Skeletal muscle satellite cell (primary cell): Measurements from ENCODE around the gene RPA3.

Experiments
- H3K27me3 ChIP-seq: 2 replicates; pipeline ENCODE4 v1.7.0; 2013; ENCODE audit warnings: low read length; ENCODE audit not compliant: control insufficient read depth, insufficient read depth
- H3K36me3 ChIP-seq: 2 replicates; pipeline ENCODE4 v1.7.0; 2013; ENCODE audit warnings: mild to moderate bottlenecking, control low read depth, low read length; ENCODE audit not compliant: insufficient read depth
- H3K4me1 ChIP-seq: 2 replicates; pipeline ENCODE4 v1.7.0; 2013; ENCODE audit warnings: low read length; ENCODE audit not compliant: control insufficient read depth, insufficient read depth
- H3K4me2 ChIP-seq: 2 replicates; pipeline ENCODE4 v1.7.0; 2013; ENCODE audit warnings: mild to moderate bottlenecking, low read length
- H3K4me3 ChIP-seq: 2 replicates; pipeline ENCODE4 v1.7.0; 2013; ENCODE audit warnings: low read length
- H3K9ac ChIP-seq: 2 replicates; pipeline ENCODE4 v1.7.0; 2013; ENCODE audit warnings: mild to moderate bottlenecking, low read depth, low read length, moderate library complexity
- H3K9me3 ChIP-seq: replicated peaks from 2 replicates; pipeline ENCODE4 v1.7.0; 2013; ENCODE audit warnings: mild to moderate bottlenecking, control low read depth, low read length

Gene RPA3

DNA sequence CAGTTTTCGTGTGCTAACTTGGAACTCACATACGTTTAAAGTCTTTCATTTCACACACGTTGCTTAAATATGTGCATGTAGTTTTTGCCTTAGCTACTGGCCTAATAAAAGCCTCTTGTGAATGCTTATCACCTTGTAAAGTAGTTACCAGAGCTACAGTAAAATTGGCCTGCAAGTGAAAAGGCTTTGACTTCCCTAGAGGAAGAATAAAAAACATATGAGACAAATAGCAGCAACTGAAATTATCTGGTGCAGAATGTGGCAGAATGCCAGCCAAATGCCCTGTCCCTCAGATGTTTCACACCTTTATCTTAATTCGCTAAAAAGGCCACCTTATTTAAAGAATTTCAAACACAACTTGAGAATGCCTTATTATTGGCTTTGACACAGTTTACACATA is 28.1 kb upstream of the RPA3 start:
- Histone ChIP-seq H3K9me3 (no peaks in the 10 kb centered on the region), H3K36me3 (no peaks in the 10 kb centered on the region), H3K4me2 (no peak overlapping the region), H3K27me3 (no peaks in the 10 kb centered on the region), H3K4me3 (no peak overlapping the region), H3K4me1 (no peaks in the 10 kb centered on the region), H3K9ac (no peak overlapping the region)

DNA sequence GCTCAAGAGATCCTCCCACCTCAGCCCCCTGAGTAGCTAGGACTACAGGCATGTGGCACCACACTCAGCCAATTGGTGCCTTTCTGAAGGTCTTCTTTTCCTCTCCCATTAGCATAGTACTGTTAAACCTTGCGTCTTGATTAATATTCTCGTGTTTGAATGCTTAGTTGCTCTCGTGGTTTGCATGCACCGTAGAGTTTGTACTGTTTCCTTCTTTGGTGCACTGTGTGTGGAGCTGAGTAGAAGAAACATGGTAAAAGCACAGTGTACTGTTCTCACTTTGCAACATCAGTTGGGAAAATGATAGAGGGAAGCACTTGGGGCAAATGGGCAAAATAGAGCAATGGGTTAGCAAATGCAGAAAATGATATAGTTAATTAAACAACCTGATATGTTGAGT is 27.6 kb upstream of the RPA3 start:
- H3K4me3 ChIP-seq = no peak overlapping the region
- no peaks in the 10 kb centered on the region for H3K27me3 ChIP-seq
- H3K36me3 ChIP-seq = no peaks in the 10 kb centered on the region
- no peak overlapping the region for H3K4me2 ChIP-seq
- no peaks in the 10 kb centered on the region for H3K4me1 ChIP-seq
- no peak overlapping the region for H3K9ac ChIP-seq
- H3K9me3 ChIP-seq = no peaks in the 10 kb centered on the region

DNA sequence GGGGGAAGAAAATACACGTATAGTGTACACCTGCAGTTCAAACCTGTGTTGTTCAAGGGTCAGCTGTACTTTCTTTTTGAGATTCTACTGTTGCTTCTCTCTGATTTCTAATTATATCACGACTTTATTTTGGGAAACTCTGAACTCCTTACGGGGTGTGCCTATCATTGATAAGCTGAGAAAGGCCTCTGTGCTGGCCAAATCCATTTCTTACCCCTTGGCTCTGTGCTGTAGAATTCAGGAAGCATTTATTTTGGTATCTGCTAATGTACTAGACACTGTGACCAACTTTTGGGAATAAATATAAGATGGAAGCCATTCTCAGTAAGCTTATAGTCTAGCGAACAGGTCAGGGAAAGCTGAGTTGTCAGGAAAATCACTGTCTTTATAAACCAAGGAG is 26.9 kb upstream of the RPA3 start:
- no peaks in the 10 kb centered on the region for H3K4me1 ChIP-seq
- H3K36me3 ChIP-seq = no peaks in the 10 kb centered on the region
- H3K4me2 ChIP-seq = no peak overlapping the region
- H3K9me3 ChIP-seq = no peaks in the 10 kb centered on the region
- no peaks in the 10 kb centered on the region for H3K27me3 ChIP-seq
- H3K4me3 ChIP-seq = no peak overlapping the region
- no peak overlapping the region for H3K9ac ChIP-seq

DNA sequence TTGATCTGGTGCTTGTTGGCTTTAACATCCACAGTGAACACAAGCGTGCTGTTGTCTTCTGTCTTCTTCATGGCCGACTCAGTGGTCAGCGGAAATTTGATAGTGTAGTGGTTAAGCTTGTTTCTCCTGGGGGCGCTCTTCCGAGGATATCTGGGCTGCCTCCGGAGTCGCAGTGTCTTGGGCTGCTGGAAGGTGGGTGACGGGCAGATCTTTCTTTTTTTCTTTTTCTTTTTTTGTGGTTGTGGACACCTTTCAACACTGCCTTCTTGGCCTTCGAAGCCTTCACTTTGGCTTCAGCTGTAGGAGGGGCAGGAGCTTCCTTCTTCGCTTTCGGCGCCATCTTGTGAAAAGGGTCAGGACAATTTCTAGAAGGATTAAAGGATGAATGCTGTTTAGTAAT is 23.8 kb upstream of the RPA3 start:
- Histone ChIP-seq H3K4me1 (no peaks in the 10 kb centered on the region), H3K9ac (no peak overlapping the region), H3K4me3 (no peak overlapping the region), H3K9me3 (no peaks in the 10 kb centered on the region), H3K36me3 (no peaks in the 10 kb centered on the region), H3K4me2 (no peak overlapping the region), H3K27me3 (no peaks in the 10 kb centered on the region)

DNA sequence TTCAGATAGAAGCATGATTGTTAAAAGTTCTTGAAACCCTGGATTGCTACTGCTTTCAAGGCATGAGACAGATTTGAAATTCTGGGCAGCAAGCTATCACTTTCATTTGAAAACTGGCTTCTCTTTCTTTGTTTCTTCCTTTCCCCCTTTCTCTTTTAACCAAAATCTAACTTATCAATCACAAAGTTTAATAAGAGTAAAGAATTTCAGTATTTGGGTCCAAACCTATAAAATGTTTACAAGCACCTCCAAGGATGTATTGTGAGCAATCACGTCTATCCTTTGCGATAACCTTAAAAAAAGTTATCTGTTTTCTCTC is 21.6 kb upstream of the RPA3 start:
- no peak overlapping the region for H3K9ac ChIP-seq
- H3K4me3 ChIP-seq = no peak overlapping the region
- H3K36me3 ChIP-seq = no peaks in the 10 kb centered on the region
- H3K4me2 ChIP-seq = no peak overlapping the region
- no peaks in the 10 kb centered on the region for H3K27me3 ChIP-seq
- H3K4me1 ChIP-seq = no peaks in the 10 kb centered on the region
- no peaks in the 10 kb centered on the region for H3K9me3 ChIP-seq

DNA sequence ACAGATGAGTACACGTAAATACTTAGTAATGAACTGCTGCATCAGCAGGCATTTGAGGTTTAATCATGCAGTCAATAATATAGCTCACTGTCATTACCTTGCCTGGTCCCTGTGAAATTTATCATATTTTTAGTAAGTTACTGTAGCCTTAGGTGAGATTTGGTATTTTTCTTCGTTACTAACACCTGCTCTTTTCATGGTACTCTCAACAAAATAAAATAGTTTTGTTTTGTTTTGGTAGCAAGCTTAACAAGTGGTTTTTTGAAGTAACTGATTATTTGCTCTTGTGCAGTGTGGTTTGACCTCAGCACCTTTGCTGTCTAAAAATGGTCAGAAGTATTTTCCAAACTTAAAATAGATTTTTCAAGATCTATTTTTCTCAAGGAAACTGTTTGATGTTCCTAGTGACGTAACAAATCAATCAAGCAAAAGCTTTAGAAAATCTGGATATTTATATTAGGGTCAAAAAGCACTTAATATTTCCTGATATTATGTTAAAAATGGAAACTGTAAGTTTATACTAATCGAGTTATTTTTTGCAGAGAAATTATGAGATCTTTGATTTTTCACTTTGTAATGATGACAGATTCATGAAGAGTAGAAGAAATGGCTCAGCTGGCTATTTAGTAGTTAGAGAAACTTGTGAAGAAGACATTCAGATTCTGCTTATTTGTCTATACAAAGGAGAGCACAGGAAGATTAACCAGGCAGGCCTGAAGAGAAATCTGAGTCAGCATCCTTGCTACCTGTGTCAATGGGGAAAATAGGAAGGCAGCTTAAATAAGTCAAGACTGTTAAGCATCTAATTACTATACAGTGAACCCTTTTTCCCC is 21.0 kb upstream of the RPA3 start:
- H3K9me3 ChIP-seq = no peaks in the 10 kb centered on the region
- no peaks in the 10 kb centered on the region for H3K36me3 ChIP-seq
- no peak overlapping the region for H3K4me2 ChIP-seq
- no peak overlapping the region for H3K9ac ChIP-seq
- no peaks in the 10 kb centered on the region for H3K4me1 ChIP-seq
- H3K4me3 ChIP-seq = no peak overlapping the region
- H3K27me3 ChIP-seq = no peaks in the 10 kb centered on the region

DNA sequence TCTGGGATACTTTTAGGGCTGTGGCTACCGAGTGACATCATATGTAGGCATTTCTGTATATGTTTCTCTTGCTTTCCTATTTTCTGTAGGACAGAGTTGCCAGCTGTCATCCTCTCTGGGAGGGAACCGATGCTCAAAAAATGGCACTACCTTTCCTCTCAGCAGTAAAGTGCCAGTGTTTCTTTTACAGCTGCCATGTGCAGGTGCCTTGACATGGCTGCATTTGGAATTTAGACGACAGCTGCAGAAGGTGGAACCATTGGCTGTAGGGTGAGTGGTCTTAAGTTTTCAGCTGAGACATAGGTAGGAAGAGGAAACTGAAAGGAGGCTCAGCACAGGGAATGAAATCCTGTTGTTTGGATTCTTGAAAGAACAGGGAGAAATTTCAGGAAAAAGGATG is 20.2 kb upstream of the RPA3 start:
- no peak overlapping the region for H3K9ac ChIP-seq

DNA sequence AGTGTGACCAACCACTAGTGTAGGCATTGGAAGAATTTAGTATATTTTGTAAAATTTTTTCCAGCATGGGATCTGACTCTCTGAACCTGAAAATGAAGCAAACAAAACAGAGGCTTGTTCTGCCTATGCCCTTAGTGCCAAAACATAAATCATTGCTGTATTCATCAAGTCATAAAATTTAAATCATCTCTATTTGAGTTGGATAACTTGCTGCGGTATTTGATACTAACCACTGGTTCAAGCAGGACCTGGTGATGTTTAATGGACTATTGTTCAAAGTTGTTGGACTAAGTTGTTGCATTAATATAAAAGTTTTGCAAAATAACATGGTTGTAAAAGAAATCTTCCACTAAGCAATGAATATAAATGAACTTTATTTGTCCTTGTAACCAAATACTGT is 19.8 kb upstream of the RPA3 start:
- no peak overlapping the region for H3K4me3 ChIP-seq
- H3K4me2 ChIP-seq = no peak overlapping the region
- H3K27me3 ChIP-seq = no peaks in the 10 kb centered on the region
- H3K36me3 ChIP-seq = no peaks in the 10 kb centered on the region
- no peaks in the 10 kb centered on the region for H3K9me3 ChIP-seq
- peaks cover 9% of the 10 kb centered on the region for H3K4me1 ChIP-seq
- no peak overlapping the region for H3K9ac ChIP-seq

More for the DNA sequence above, 20.2 kb upstream of the RPA3 start:
- Histone ChIP-seq H3K4me3 (no peak overlapping the region), H3K4me2 (no peak overlapping the region), H3K9me3 (no peaks in the 10 kb centered on the region), H3K27me3 (no peaks in the 10 kb centered on the region), H3K4me1 (peaks cover 5% of the 10 kb centered on the region), H3K36me3 (no peaks in the 10 kb centered on the region)

DNA sequence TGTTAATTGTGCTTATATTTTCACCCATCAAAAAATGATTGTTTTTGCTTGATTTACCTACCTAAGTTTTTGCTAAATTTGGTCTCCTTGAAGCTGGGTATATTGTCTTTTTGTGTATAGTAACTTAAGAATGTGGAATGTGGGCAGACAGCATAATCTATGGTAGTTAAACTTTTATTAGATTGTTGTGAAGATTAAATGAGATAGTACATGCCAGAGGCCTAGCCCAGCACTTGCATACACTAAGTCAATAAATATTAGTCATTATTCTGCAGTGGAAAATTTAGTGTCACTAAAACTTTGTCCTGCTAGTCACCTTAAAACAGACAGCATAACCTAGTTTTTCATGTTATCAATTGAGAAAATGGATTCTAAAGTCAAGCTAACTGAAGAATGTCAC is 19.3 kb upstream of the RPA3 start:
- H3K4me3 ChIP-seq = no peak overlapping the region
- H3K36me3 ChIP-seq = no peaks in the 10 kb centered on the region
- H3K4me1 ChIP-seq = peaks cover 14% of the 10 kb centered on the region
- no peak overlapping the region for H3K9ac ChIP-seq
- H3K4me2 ChIP-seq = no peak overlapping the region
- no peaks in the 10 kb centered on the region for H3K27me3 ChIP-seq
- H3K9me3 ChIP-seq = no peaks in the 10 kb centered on the region

DNA sequence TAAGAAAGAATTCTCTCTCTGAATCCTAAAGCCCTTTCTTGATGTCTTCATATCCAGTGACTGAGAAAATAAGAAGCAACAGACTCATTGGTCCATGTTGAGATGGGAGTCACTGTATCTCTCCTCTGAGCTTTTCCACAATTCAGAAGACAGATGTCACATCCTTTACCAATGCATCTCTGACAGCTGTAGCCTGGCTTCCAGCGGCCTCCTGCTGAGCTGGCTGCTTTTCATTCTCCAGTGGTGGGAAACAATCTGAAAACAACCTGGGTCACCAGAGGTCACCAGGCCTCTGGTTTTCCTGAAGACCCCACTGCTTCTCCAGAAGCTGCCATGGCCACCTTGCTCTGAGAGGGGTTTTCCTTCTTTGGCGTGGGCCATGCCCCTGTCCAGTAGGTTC is 18.3 kb upstream of the RPA3 start:
- no peak overlapping the region for H3K9ac ChIP-seq
- no peaks in the 10 kb centered on the region for H3K36me3 ChIP-seq
- no peaks in the 10 kb centered on the region for H3K27me3 ChIP-seq
- no peaks in the 10 kb centered on the region for H3K9me3 ChIP-seq
- H3K4me3 ChIP-seq = no peak overlapping the region
- H3K4me1 ChIP-seq = peaks cover 24% of the 10 kb centered on the region
- no peak overlapping the region for H3K4me2 ChIP-seq

DNA sequence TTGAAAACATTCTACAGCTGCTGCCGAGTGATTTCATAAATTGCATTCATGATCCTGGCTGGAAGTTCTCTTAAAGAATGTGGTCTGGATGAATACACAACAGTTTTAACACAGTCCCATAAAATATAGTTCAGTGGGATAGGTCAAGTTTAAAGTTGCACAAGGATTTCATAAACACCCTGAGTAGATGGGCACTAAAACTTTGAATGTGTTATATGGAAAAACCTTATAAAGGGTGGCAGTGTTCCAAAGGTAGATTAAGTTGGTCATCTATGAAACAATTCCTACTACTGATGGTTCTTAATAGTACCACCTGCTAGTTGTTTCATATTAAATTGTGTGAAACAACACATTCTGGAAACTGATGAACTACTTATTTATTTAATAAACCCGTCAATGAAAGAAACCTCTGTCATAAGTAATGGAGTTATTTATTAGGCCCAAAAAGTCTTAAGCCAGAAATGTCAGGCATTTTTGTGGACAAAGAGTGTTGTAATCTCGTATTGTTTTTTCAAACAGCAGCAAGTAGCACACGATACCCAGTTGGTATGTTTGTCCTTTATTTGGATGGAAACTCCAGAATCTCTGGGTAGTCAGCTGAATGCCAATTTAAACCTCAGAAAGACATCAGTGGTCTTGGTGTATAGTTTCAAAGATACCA is 14.3 kb upstream of the RPA3 start:
- Histone ChIP-seq H3K27me3 (no peaks in the 10 kb centered on the region), H3K4me1 (peaks cover 30% of the 10 kb centered on the region), H3K4me2 (peak overlapping the region; percentile 35), H3K36me3 (no peaks in the 10 kb centered on the region), H3K9me3 (no peaks in the 10 kb centered on the region), H3K9ac (peak overlapping the region; percentile 37), H3K4me3 (no peak overlapping the region)

DNA sequence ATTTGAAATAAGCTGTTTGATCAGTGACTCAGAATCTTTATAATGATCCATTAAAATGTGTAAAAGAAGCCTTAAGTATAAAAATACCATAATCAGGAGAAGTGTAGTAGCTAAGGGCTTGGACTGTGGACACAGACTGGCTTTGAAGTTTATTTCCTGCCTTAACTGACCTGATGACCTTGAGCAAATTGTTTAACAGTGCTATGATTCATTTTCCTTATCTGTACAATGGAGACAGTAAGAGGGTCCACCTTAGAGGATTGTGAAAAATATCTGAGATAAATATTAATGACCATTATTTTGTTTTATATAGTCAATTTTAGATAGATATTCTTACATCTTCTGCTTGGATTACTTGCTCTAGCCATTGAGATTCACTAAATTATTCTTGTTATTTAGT is 13.3 kb upstream of the RPA3 start:
- Histone ChIP-seq H3K27me3 (no peaks in the 10 kb centered on the region), H3K36me3 (no peaks in the 10 kb centered on the region), H3K9ac (peak overlapping the region; percentile 37), H3K4me3 (no peak overlapping the region), H3K9me3 (no peaks in the 10 kb centered on the region), H3K4me2 (peak overlapping the region; percentile 7), H3K4me1 (peaks cover 30% of the 10 kb centered on the region)
